ENCODE measurements around the gene SHCBP1L.
"Not testable (repeated sequence)": the region's sequence is repeated elsewhere in the genome, so short reads cannot be mapped to it uniquely, and the experiment has no call there.

Gene SHCBP1L

GRCh38 chr1:182965096-182965495, 12.1 kb upstream of the SHCBP1L start:
- DNase-seq (ENCODE audit: low read depth): no peak

- DNase-seq (ENCODE audit: low read depth): peak; percentile 89
Observed at GRCh38 chr1:182962554-182963115, 9.7 kb upstream of the SHCBP1L start.

- DNase-seq (ENCODE audit: low read depth): no peak
Observed at GRCh38 chr1:182960046-182960445, 7.1 kb upstream of the SHCBP1L start.

- no peak for DNase-seq (ENCODE audit: low read depth)
Observed at GRCh38 chr1:182957902-182958395, 5.0 kb upstream of the SHCBP1L start.

GRCh38 chr1:182956708-182957365, 3.9 kb upstream of the SHCBP1L start:
- DNase-seq (ENCODE audit: low read depth): no peak

GRCh38 chr1:182955596-182956588, 2.9 kb upstream of the SHCBP1L start:
- DNase-seq (ENCODE audit: low read depth): peak; percentile 98

- no peak for DNase-seq (ENCODE audit: low read depth)
Observed at GRCh38 chr1:182953826-182954225, 860 bp upstream of the SHCBP1L start.

- DNase-seq (ENCODE audit: low read depth): not testable (repeated sequence)
Observed at GRCh38 chr1:182943336-182943735, 9.6 kb downstream of the SHCBP1L start.

GRCh38 chr1:182942145-182942544, 10.8 kb downstream of the SHCBP1L start:
- DNase-seq (ENCODE audit: low read depth): not testable (repeated sequence)

- no peak for DNase-seq (ENCODE audit: low read depth)
Observed at GRCh38 chr1:182939413-182939812, 13.6 kb downstream of the SHCBP1L start.

GRCh38 chr1:182935716-182936115, 17.2 kb downstream of the SHCBP1L start:
- no peak for DNase-seq (ENCODE audit: low read depth)

- no peak for DNase-seq (ENCODE audit: low read depth)
Observed at GRCh38 chr1:182930985-182931384, 22.0 kb downstream of the SHCBP1L start.

GRCh38 chr1:182927693-182928433, 25.1 kb downstream of the SHCBP1L start:
- no peak for DNase-seq (ENCODE audit: low read depth)

- no peak for DNase-seq (ENCODE audit: low read depth)
Observed at GRCh38 chr1:182925661-182926060, 27.3 kb downstream of the SHCBP1L start.

- DNase-seq (ENCODE audit: low read depth): peak; percentile 4
Observed at GRCh38 chr1:182917378-182917777, 35.6 kb downstream of the SHCBP1L start.

- no peak for DNase-seq (ENCODE audit: low read depth)
Observed at GRCh38 chr1:182913401-182913800, 39.6 kb downstream of the SHCBP1L start.

- DNase-seq (ENCODE audit: low read depth): no peak
Observed at GRCh38 chr1:182910143-182910542, 42.8 kb downstream of the SHCBP1L start.

GRCh38 chr1:182909578-182909977, 43.4 kb downstream of the SHCBP1L start:
- DNase-seq (ENCODE audit: low read depth): no peak

GRCh38 chr1:182905321-182905720, 47.6 kb downstream of the SHCBP1L start:
- no peak for DNase-seq (ENCODE audit: low read depth)

- DNase-seq (ENCODE audit: low read depth): not testable (repeated sequence)
Observed at GRCh38 chr1:182901946-182902345, 51.0 kb downstream of the SHCBP1L start.

GRCh38 chr1:182897696-182898095, 55.3 kb downstream of the SHCBP1L start:
- no peak for DNase-seq (ENCODE audit: low read depth)

Data from amniotic epithelial cell (primary cell).